ENCODE results near the gene EMSY.

GRCh38 chr11:76601272-76601671 lies 156.5 kb downstream of the EMSY start:
- TF ChIP-seq CTCF (IDR thresholded peaks at IDR 0.05), result no peak
- TF ChIP-seq POLR2AphosphoS5 (IDR thresholded peaks at IDR 0.05), result no peak
- TF ChIP-seq POLR2A (IDR thresholded peaks at IDR 0.05), result no peak

Data from prostate gland (tissue), 2 donors.